Measurements from ENCODE around the gene GPC2. TPM values are rescaled to one million over a fixed set of nuclear protein-coding genes. Genes with fewer than 3 reads are reported as not detected.

The GPC2 gene
- total RNA-seq, 1 experiment from 2014 or later, result 17.9 TPM

GRCh38 chr7:100190048-100190711 is 13.0 kb upstream of the GPC2 start (continued):
- peak; percentile 50 to 81 (median 64); a peak in 5 of 6 replicates for TF ChIP-seq CTCF (IDR thresholded peaks at IDR 0.05 in 2 of 3, conservative IDR thresholded peaks at IDR 0.05 in 1 of 3; ENCODE audit: borderline replicate concordance in 1 of 3, insufficient read depth in 1 of 3, low read depth in 2 of 3, low read length in 2 of 3)
- TF ChIP-seq SP1 (IDR thresholded peaks at IDR 0.05; ENCODE audit: low read depth), result no peak
- TF ChIP-seq, protein P1, sequence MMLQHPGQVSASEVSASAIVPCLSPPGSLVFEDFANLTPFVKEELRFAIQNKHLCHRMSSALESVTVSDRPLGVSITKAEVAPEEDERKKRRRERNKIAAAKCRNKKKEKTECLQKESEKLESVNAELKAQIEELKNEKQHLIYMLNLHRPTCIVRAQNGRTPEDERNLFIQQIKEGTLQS (IDR thresholded peaks at IDR 0.05), result 0 out of 2 replicates have a peak, but pooled peaks have one; percentile 27

- no peak overlapping the region for H2AFZ ChIP-seq (ENCODE audit: low read depth, low read length, poor library complexity, severe bottlenecking)
- H3K9ac ChIP-seq (ENCODE audit: low read length), result no peak overlapping the region
- DNase-seq (ENCODE audit: low read depth, low spot score) (no peak), ATAC-seq (peak; percentile 64; the same call in 1 of the 2 replicates)
- no peaks in the 10 kb centered on the region for H3K79me2 ChIP-seq (ENCODE audit: insufficient read depth, low read length)
- ChIA-PET RAD21 (ENCODE audit: low non-redundant PET in 1 of 2, low total read pairs in 2 of 2, uncharacterized antibody in 2 of 2, unreplicated experiment in 2 of 2) (no interaction called here), POLR2A (no interaction called here), CTCF (interaction anchor here (0.7 to 2.2 kb wide), 4 partner anchors 9 to 155 kb away, joined by 3 to 11 read pairs (median 6); partner anchors contain the start of genes GPC2 and STAG3)
- BruUV-seq (replicated peaks), result no TSS peak
- no peaks in the 10 kb centered on the region for H3K9me3 ChIP-seq (ENCODE audit: control insufficient read depth in 1 of 2, insufficient read depth in 1 of 2, low read depth in 1 of 2, low read length in 2 of 2)
- H3K36me3 ChIP-seq (ENCODE audit: control insufficient read depth in 1 of 2, insufficient read depth in 2 of 2, low read length in 2 of 2), result no peaks in the 10 kb centered on the region
- TF ChIP-seq CTCF (IDR thresholded peaks at IDR 0.05 in 2 of 3, conservative IDR thresholded peaks at IDR 0.05 in 1 of 3; ENCODE audit: borderline replicate concordance in 1 of 3, insufficient read depth in 1 of 3, low read depth in 2 of 3, low read length in 2 of 3), result peak in 1 of 3 experiments; percentile 32; a peak in 1 of 6 replicates
- TF ChIP-seq EGR1 (IDR thresholded peaks at IDR 0.05; ENCODE audit: low read depth), result no peak
- intact Hi-C loops (cut with micrococcal nuclease), result no loop called here
- H3K4me3 ChIP-seq (replicated peaks in 1 of 2; ENCODE audit: low read depth in 1 of 2, low read length in 2 of 2), result no peak overlapping the region
- no peak overlapping the region for H3K27ac ChIP-seq (ENCODE audit: low read depth, low read length)
- no peaks in the 10 kb centered on the region for H3K27me3 ChIP-seq (ENCODE audit: insufficient read depth, low read length)
- no peaks in the 10 kb centered on the region for H3K9me2 ChIP-seq (ENCODE audit: insufficient read depth)
- no peak overlapping the region for H3K4me2 ChIP-seq (ENCODE audit: low read length)
- H3K4me1 ChIP-seq (ENCODE audit: control insufficient read depth in 1 of 2, insufficient read depth in 2 of 2, low read length in 2 of 2), result peaks cover 0 to 4% of the 10 kb centered on the region in 2 experiments; a peak in 2 of 4 replicates
- no peaks in the 10 kb centered on the region for H4K20me1 ChIP-seq (ENCODE audit: insufficient read depth)
Measured at GRCh38 chr7:100189061-100189460, 11.9 kb upstream of the GPC2 start.

Measured in HCT116 (cell line).